ENCODE measurements around the gene HYDIN.
"Not testable (repeated sequence)": the region's sequence is repeated elsewhere in the genome, so short reads cannot be mapped to it uniquely, and the experiment has no call there.

HYDIN gene

GRCh38 chr16:71080777-71081176 lies 149.7 kb downstream of the HYDIN start:
- not testable (repeated sequence) for DNase-seq

GRCh38 chr16:71080262-71080661 lies 150.3 kb downstream of the HYDIN start:
- not testable (repeated sequence) for DNase-seq

- DNase-seq, result not testable (repeated sequence)
Observed at GRCh38 chr16:71070651-71071050, 159.9 kb downstream of the HYDIN start.

- not testable (repeated sequence) for DNase-seq
Observed at GRCh38 chr16:71069842-71070241, 160.7 kb downstream of the HYDIN start.

GRCh38 chr16:71053897-71054609 lies 176.5 kb downstream of the HYDIN start:
- not testable (repeated sequence) for DNase-seq

- DNase-seq, result not testable (repeated sequence)
Observed at GRCh38 chr16:71050307-71050706, 180.2 kb downstream of the HYDIN start.

- not testable (repeated sequence) for DNase-seq
Observed at GRCh38 chr16:71039368-71040111, 191.0 kb downstream of the HYDIN start.

- DNase-seq, result not testable (repeated sequence)
Observed at GRCh38 chr16:71038421-71038820, 192.1 kb downstream of the HYDIN start.

GRCh38 chr16:71037987-71038386 lies 192.5 kb downstream of the HYDIN start:
- not testable (repeated sequence) for DNase-seq

- DNase-seq, result not testable (repeated sequence)
Observed at GRCh38 chr16:71028032-71028727, 202.3 kb downstream of the HYDIN start.

- DNase-seq, result not testable (repeated sequence)
Observed at GRCh38 chr16:71027511-71027910, 203.0 kb downstream of the HYDIN start.

GRCh38 chr16:71023851-71024439 lies 206.6 kb downstream of the HYDIN start:
- not testable (repeated sequence) for DNase-seq

GRCh38 chr16:71021961-71022537 lies 208.5 kb downstream of the HYDIN start:
- not testable (repeated sequence) for DNase-seq

GRCh38 chr16:71019067-71019682 lies 211.3 kb downstream of the HYDIN start:
- DNase-seq, result not testable (repeated sequence)

GRCh38 chr16:71015419-71015818 lies 215.1 kb downstream of the HYDIN start:
- DNase-seq, result not testable (repeated sequence)

- DNase-seq, result not testable (repeated sequence)
Observed at GRCh38 chr16:71009440-71010223, 220.9 kb downstream of the HYDIN start.

- not testable (repeated sequence) for DNase-seq
Observed at GRCh38 chr16:71006516-71006915, 224.0 kb downstream of the HYDIN start.

- not testable (repeated sequence) for DNase-seq
Observed at GRCh38 chr16:70999735-71000134, 230.8 kb downstream of the HYDIN start.

- not testable (repeated sequence) for DNase-seq
Observed at GRCh38 chr16:70995799-70996198, 234.7 kb downstream of the HYDIN start.

GRCh38 chr16:70992511-70992910 lies 238.0 kb downstream of the HYDIN start:
- DNase-seq, result not testable (repeated sequence)

Data from stimulated activated CD4-positive, alpha-beta T cell treated with anti-CD3 and anti-CD28 coated beads, Interleukin-4, amount 100 ng/mL, for 24 hours (primary cell).